HCT116 (cell line): ENCODE results near the gene SLC13A3. TPM values are rescaled to one million over a fixed set of nuclear protein-coding genes. Genes with fewer than 3 reads are reported as not detected.

Experiments used
- ATAC-seq: fragments of 200-7000 bp; cut with Tn5 transposase; 2 replicates; pipeline ENCODE4 v1.9.1; 2020; ENCODE audit warnings: mild to moderate bottlenecking, moderate library complexity
- BruUV-seq: library from RNA; stranded (reverse); fragments of 400-500 nt; replicated peaks from 2 replicates; lab custom pipeline; 2021; lab: Mats Ljungman, UMichigan
- CTCF ChIA-PET: fragments of 300-600 bp; sonication (Branson Sonifier 250); formaldehyde crosslinking; loops from one replicate; lab custom pipeline; 2021; ENCODE audit warnings: antibody characterized with exemption; lab: Charles Lee
- POLR2A ChIA-PET: fragments of 300-600, 350-600 bp; sonication (Branson Sonifier 250); formaldehyde crosslinking; loops from one replicate; lab custom pipeline; 2021; ENCODE audit warnings: antibody characterized with exemption; lab: Charles Lee
- RAD21 ChIA-PET, 2 experiments: fragments of 300-600 bp; sonication (Branson Sonifier 250); formaldehyde crosslinking; loops; one replicate each; lab custom pipeline; 2023; ENCODE audit warnings: low total read pairs in 2 of 2; ENCODE audit not compliant: uncharacterized antibody in 2 of 2, unreplicated experiment in 2 of 2, low non-redundant PET in 1 of 2; lab: Charles Lee
- DNase-seq: peaks from one replicate; pipeline ENCODE4 v3.0.0-alpha.2; 2010; ENCODE audit warnings: low read depth, low spot score
- H2AFZ ChIP-seq: fragments of 200-600 bp; shearing (Covaris generic), sonication (generic); 2 replicates; pipeline ENCODE4 v1.6.1; 2017; ENCODE audit warnings: low read depth, mixed run types, mixed read lengths, antibody characterized with exemption, low read length; ENCODE audit not compliant: poor library complexity, severe bottlenecking
- H3K27ac ChIP-seq: 2 replicates; pipeline ENCODE4 v1.5.1; 2012; ENCODE audit warnings: low read depth, low read length
- H3K27me3 ChIP-seq: fragments of 200-600 bp; sonication (generic); 2 replicates; pipeline ENCODE4 v1.6.1; 2016; ENCODE audit warnings: mixed run types, low read length, mixed read lengths; ENCODE audit not compliant: insufficient read depth
- H3K36me3 ChIP-seq, 2 experiments: fragments of 200-500 bp in 1 of 2; fragments of 200-600 bp in 1 of 2; sonication (Bioruptor generic) in 1 of 2; sonication (generic) in 1 of 2; 2 replicates each; pipeline versions ENCODE4 v1.5.1 to v1.6.1; 2014 to 2016; ENCODE audit warnings: low read length in 2 of 2, inconsistent platforms in 1 of 2, mixed read lengths in 1 of 2, mixed run types in 1 of 2; ENCODE audit not compliant: insufficient read depth in 2 of 2, control insufficient read depth in 1 of 2
- H3K4me1 ChIP-seq, 2 experiments: fragments of 200-600 bp in 1 of 2; sonication (generic) in 1 of 2; 2 replicates each; pipeline versions ENCODE4 v1.5.1 to v1.6.1; 2012 to 2017; ENCODE audit warnings: low read length in 2 of 2, inconsistent platforms in 1 of 2, mild to moderate bottlenecking in 1 of 2, mixed read lengths in 1 of 2, mixed run types in 1 of 2, moderate library complexity in 1 of 2; ENCODE audit not compliant: insufficient read depth in 2 of 2, control insufficient read depth in 1 of 2
- H3K4me2 ChIP-seq: fragments of 200-600 bp; sonication (generic); 2 replicates; pipeline ENCODE4 v1.6.1; 2017; ENCODE audit warnings: mixed run types, low read length, mixed read lengths
- H3K4me3 ChIP-seq, 2 experiments: fragments of 200-600 bp in 1 of 2; sonication (generic) in 1 of 2; replicated peaks in 1 of 2; 2 replicates each; pipeline ENCODE4 v1.5.1; 2011 to 2016; ENCODE audit warnings: low read length in 2 of 2, control low read depth in 1 of 2, low read depth in 1 of 2, mild to moderate bottlenecking in 1 of 2, mixed read lengths in 1 of 2, mixed run types in 1 of 2
- H3K79me2 ChIP-seq: fragments of 200-600 bp; sonication (generic); 2 replicates; pipeline ENCODE4 v1.6.1; 2017; ENCODE audit warnings: mild to moderate bottlenecking, mixed run types, low read length, moderate library complexity, mixed read lengths; ENCODE audit not compliant: insufficient read depth
- H3K9ac ChIP-seq: fragments of 200-600 bp; sonication (generic); 2 replicates; pipeline ENCODE4 v1.6.1; 2016; ENCODE audit warnings: low read length, mixed read lengths
- H3K9me2 ChIP-seq: fragments of 200-600 bp; sonication (generic), shearing (Covaris generic); 2 replicates; pipeline ENCODE4 v1.6.1; 2017; ENCODE audit warnings: mixed run types, mild to moderate bottlenecking, moderate library complexity; ENCODE audit not compliant: insufficient read depth
- H3K9me3 ChIP-seq, 2 experiments: fragments of 200-500 bp in 1 of 2; fragments of 200-600 bp in 1 of 2; sonication (Bioruptor generic) in 1 of 2; sonication (generic) in 1 of 2; 2 replicates each; pipeline ENCODE4 v1.6.1; 2014 to 2017; ENCODE audit warnings: low read length in 2 of 2, mixed read lengths in 2 of 2, inconsistent platforms in 1 of 2, low read depth in 1 of 2, mild to moderate bottlenecking in 1 of 2, mixed run types in 1 of 2, moderate library complexity in 1 of 2; ENCODE audit not compliant: control insufficient read depth in 1 of 2, insufficient read depth in 1 of 2
- H4K20me1 ChIP-seq: fragments of 200-600 bp; sonication (generic), shearing (Covaris generic); 2 replicates; pipeline ENCODE4 v1.6.1; 2017; ENCODE audit warnings: mixed run types, mild to moderate bottlenecking, moderate library complexity; ENCODE audit not compliant: insufficient read depth
- ELF1 ChIP-seq: IDR thresholded peaks from 2 replicates; pipeline ENCODE4 v1.6.1; 2012; ENCODE audit warnings: low read depth, borderline replicate concordance
- POLR2AphosphoS5 ChIP-seq: IDR thresholded peaks from 2 replicates; pipeline ENCODE4 v1.6.1; 2011; ENCODE audit warnings: mild to moderate bottlenecking, low read depth, low read length, moderate library complexity
- SIN3A ChIP-seq: IDR thresholded peaks from 2 replicates; pipeline ENCODE4 v1.6.1; 2012; ENCODE audit warnings: low read depth
- ZFX ChIP-seq: fragments of 450-650 bp; IDR thresholded peaks from 2 replicates; pipeline ENCODE4 v1.6.1; 2017
- ZNF274 ChIP-seq: fragments of 200-500 bp; sonication (Bioruptor generic); IDR thresholded peaks from 2 replicates; pipeline ENCODE4 v1.6.1; 2014; ENCODE audit warnings: mild to moderate bottlenecking, low read depth, low read length, inconsistent platforms
- intact Hi-C: fragments of 100-400 bp; cut with micrococcal nuclease; formaldehyde crosslinking; loops from 2 replicates; pipeline ENCODE4 v1.10.0; 2022
- total RNA-seq: library from RNA; stranded (reverse); gene quantifications from one replicate; pipeline ENCODE4 v1.2.1, GENCODE V29; 2021; ENCODE audit not compliant: unreplicated experiment
- TF ChIP-seq, protein P1 (sequence below): IDR thresholded peaks from 2 replicates; pipeline ENCODE4 v1.6.1; 2012
- TF ChIP-seq, protein P2 (sequence below): IDR thresholded peaks from 2 replicates; pipeline ENCODE4 v1.6.1; 2012; ENCODE audit warnings: low read depth

SLC13A3 gene
- total RNA-seq, 1 experiment from 2014 or later, result not detected

DNA sequence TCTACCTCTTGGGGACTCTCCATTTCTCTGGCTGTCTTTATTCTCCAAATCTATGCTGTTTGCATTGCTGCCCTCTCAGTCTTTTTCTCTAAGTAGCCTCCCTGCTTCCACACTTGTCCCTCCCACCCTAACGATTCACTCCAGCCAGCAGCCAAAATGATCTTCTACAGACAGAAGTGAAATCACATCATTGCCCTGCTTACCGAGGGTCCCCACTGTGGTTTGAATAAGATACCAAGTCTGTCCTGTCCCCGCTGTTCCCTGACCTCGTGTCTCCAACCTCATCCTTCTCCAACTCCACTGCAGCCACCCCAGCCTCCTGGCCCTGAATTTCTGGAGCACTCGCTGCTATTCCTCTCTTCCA is 89.3 kb downstream of the SLC13A3 start:
- intact Hi-C loops, result loop anchor here (5.0 kb wide), 1 partner anchor 120 kb away; no protein-coding TSS in a partner anchor
- ATAC-seq (no peak), DNase-seq (no peak)
- Histone ChIP-seq H4K20me1 (no peaks in the 10 kb centered on the region), H3K27me3 (no peaks in the 10 kb centered on the region), H2AFZ (peak overlapping the region; percentile 96), H3K36me3 (no peaks in the 10 kb centered on the region), H3K27ac (no peak overlapping the region), H3K79me2 (no peaks in the 10 kb centered on the region), H3K9ac (no peak overlapping the region), H3K4me1 (peaks cover 4 to 14% of the 10 kb centered on the region in 2 experiments; a peak in 2 of 4 replicates), H3K9me3 (no peaks in the 10 kb centered on the region), H3K9me2 (no peaks in the 10 kb centered on the region), H3K4me2 (peak overlapping the region; percentile 75), H3K4me3 (peak overlapping the region; percentile 27 to 51)
- TF ChIP-seq ZNF274 (no peak), SIN3A (no peak), POLR2AphosphoS5 (no peak), ZFX (no peak), ELF1 (no peak)
- TF ChIP-seq, protein P1, sequence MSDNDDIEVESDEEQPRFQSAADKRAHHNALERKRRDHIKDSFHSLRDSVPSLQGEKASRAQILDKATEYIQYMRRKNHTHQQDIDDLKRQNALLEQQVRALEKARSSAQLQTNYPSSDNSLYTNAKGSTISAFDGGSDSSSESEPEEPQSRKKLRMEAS, result no peak
- TF ChIP-seq, protein P2, sequence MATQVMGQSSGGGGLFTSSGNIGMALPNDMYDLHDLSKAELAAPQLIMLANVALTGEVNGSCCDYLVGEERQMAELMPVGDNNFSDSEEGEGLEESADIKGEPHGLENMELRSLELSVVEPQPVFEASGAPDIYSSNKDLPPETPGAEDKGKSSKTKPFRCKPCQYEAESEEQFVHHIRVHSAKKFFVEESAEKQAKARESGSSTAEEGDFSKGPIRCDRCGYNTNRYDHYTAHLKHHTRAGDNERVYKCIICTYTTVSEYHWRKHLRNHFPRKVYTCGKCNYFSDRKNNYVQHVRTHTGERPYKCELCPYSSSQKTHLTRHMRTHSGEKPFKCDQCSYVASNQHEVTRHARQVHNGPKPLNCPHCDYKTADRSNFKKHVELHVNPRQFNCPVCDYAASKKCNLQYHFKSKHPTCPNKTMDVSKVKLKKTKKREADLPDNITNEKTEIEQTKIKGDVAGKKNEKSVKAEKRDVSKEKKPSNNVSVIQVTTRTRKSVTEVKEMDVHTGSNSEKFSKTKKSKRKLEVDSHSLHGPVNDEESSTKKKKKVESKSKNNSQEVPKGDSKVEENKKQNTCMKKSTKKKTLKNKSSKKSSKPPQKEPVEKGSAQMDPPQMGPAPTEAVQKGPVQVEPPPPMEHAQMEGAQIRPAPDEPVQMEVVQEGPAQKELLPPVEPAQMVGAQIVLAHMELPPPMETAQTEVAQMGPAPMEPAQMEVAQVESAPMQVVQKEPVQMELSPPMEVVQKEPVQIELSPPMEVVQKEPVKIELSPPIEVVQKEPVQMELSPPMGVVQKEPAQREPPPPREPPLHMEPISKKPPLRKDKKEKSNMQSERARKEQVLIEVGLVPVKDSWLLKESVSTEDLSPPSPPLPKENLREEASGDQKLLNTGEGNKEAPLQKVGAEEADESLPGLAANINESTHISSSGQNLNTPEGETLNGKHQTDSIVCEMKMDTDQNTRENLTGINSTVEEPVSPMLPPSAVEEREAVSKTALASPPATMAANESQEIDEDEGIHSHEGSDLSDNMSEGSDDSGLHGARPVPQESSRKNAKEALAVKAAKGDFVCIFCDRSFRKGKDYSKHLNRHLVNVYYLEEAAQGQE, result no peak
- no TSS peak for BruUV-seq
- ChIA-PET POLR2A (no interaction called here), CTCF (interaction anchor here (1.2 to 2.0 kb wide), 3 partner anchors 10 to 29 kb away, joined by 3 to 12 read pairs (median 3); no protein-coding TSS in a partner anchor), RAD21 (no interaction called here)
